Fibroblast of lung (primary cell): ENCODE data around the gene LSAMP. TPM values are rescaled to one million over a fixed set of nuclear protein-coding genes. Genes with fewer than 3 reads are reported as not detected.
A peak's percentile ranks its signal among the peaks of the same experiment; 100 is the strongest.

ENCODE experiments used
- DNase-seq, 2 donors: peaks; one replicate each; pipeline versions ENCODE4 v3.0.0 to v3.0.0-alpha.2; 2010; ENCODE audit warnings: low read depth in 2 of 2
- H2AFZ ChIP-seq: 2 replicates; pipeline ENCODE4 v1.5.1; 2012; ENCODE audit warnings: low read length, control low read depth, inconsistent platforms
- H3K27ac ChIP-seq: 2 replicates; pipeline ENCODE4 v1.5.1; 2011; ENCODE audit warnings: low read length, control low read depth; ENCODE audit not compliant: insufficient read depth
- H3K27me3 ChIP-seq: 2 replicates; pipeline ENCODE4 v1.5.1; 2011; ENCODE audit warnings: mild to moderate bottlenecking, low read length; ENCODE audit not compliant: control insufficient read depth, insufficient read depth
- H3K36me3 ChIP-seq: 2 replicates; pipeline ENCODE4 v1.5.1; 2011; ENCODE audit warnings: low read length; ENCODE audit not compliant: control insufficient read depth, insufficient read depth
- H3K4me1 ChIP-seq: 2 replicates; pipeline ENCODE4 v1.5.1; 2011; ENCODE audit warnings: low read length; ENCODE audit not compliant: control insufficient read depth, insufficient read depth; ENCODE audit errors: extremely low read depth
- H3K4me2 ChIP-seq: 2 replicates; pipeline ENCODE4 v1.5.1; 2011; ENCODE audit warnings: low read length, control low read depth; ENCODE audit not compliant: insufficient read depth; ENCODE audit errors: extremely low read depth
- H3K4me3 ChIP-seq, 4 experiments: fragments of 200-600 bp in 1 of 4; sonication (generic) in 1 of 4; replicated peaks in 1 of 4; 2 replicates each; pipeline ENCODE4 v1.5.1; 2011 to 2016; ENCODE audit warnings: low read length in 4 of 4, low read depth in 3 of 4, mild to moderate bottlenecking in 3 of 4, control low read depth in 2 of 4, inconsistent platforms in 1 of 4, mixed read lengths in 1 of 4; ENCODE audit not compliant: insufficient read depth in 1 of 4; ENCODE audit errors: control extremely low read depth in 1 of 4
- H3K79me2 ChIP-seq: 2 replicates; pipeline ENCODE4 v1.5.1; 2012; ENCODE audit warnings: mild to moderate bottlenecking, low read length, inconsistent platforms; ENCODE audit not compliant: control insufficient read depth, insufficient read depth
- H3K9ac ChIP-seq: 2 replicates; pipeline ENCODE4 v1.5.1; 2011; ENCODE audit warnings: mild to moderate bottlenecking, low read length, control low read depth; ENCODE audit not compliant: insufficient read depth
- H3K9me3 ChIP-seq: 2 replicates; pipeline ENCODE4 v1.5.1; 2012; ENCODE audit warnings: low read depth, low read length; ENCODE audit not compliant: control insufficient read depth, insufficient read depth
- H4K20me1 ChIP-seq: 2 replicates; pipeline ENCODE4 v1.5.1; 2011; ENCODE audit warnings: low read length; ENCODE audit not compliant: control insufficient read depth, insufficient read depth; ENCODE audit errors: extremely low read depth
- CTCF ChIP-seq, 2 donors: IDR thresholded peaks in 1 of 2; conservative IDR thresholded peaks in 1 of 2; 1 replicate in 1 of 2; 2 replicates in 1 of 2; pipeline ENCODE4 v1.5.1; 2011 to 2012; ENCODE audit warnings: low read length in 2 of 2, control low read depth in 1 of 2, inconsistent platforms in 1 of 2, low read depth in 1 of 2, mild to moderate bottlenecking in 1 of 2
- EZH2 ChIP-seq: IDR thresholded peaks from 2 replicates; pipeline ENCODE4 v1.5.1; 2012; ENCODE audit warnings: low read length, control low read depth, mild to moderate bottlenecking; ENCODE audit errors: missing control alignments
- polyA plus RNA-seq, 2 donors: library from polyadenylated mRNA; depleted of rRNA in 1 of 2; stranded (reverse) in 1 of 2; unstranded in 1 of 2; fragments of >200 nt; gene quantifications; 2 replicates each; pipeline ENCODE4 v1.2.1, GENCODE V29; 2011 to 2012; ENCODE audit warnings: missing spikeins in 1 of 2
- total RNA-seq: library from RNA; depleted of rRNA; stranded (reverse); fragments of >200 nt; gene quantifications from 2 replicates; pipeline ENCODE4 v1.2.1, GENCODE V29; 2014

LSAMP gene
- total and polyA plus RNA-seq, 2 donors (not counting 1 experiment from before 2014, with no cell fraction given), result 4.8 to 5.9 TPM

- peak overlapping the region; percentile 4 for H3K27ac ChIP-seq
- no peaks in the 10 kb centered on the region for H4K20me1 ChIP-seq
- no peak for TF ChIP-seq CTCF (conservative IDR thresholded peaks at IDR 0.05 in 1 of 2, IDR thresholded peaks at IDR 0.05 in 1 of 2; ENCODE audit: low read depth in 1 of 2, low read length in 2 of 2)
- no peak for TF ChIP-seq EZH2
- peak; percentile 62 to 86 for DNase-seq
- H3K79me2 ChIP-seq, result no peaks in the 10 kb centered on the region
- no peak overlapping the region for H3K9ac ChIP-seq
- H3K36me3 ChIP-seq, result no peaks in the 10 kb centered on the region
- no peaks in the 10 kb centered on the region for H3K9me3 ChIP-seq
- peaks cover 4% of the 10 kb centered on the region for H3K4me1 ChIP-seq
- no peak overlapping the region for H2AFZ ChIP-seq
- no peaks in the 10 kb centered on the region for H3K27me3 ChIP-seq
- no peak overlapping the region for H3K4me3 ChIP-seq
- H3K4me2 ChIP-seq, result no peak overlapping the region
Measured at GRCh38 chr3:115766587-115767482, 678.5 kb downstream of the LSAMP start.

- Histone ChIP-seq H3K27ac (no peak overlapping the region), H3K9me3 (no peaks in the 10 kb centered on the region), H3K4me1 (peaks cover 3% of the 10 kb centered on the region), H3K36me3 (no peaks in the 10 kb centered on the region), H2AFZ (no peak overlapping the region), H3K9ac (no peak overlapping the region), H4K20me1 (no peaks in the 10 kb centered on the region), H3K4me3 (no peak overlapping the region), H3K79me2 (no peaks in the 10 kb centered on the region), H3K27me3 (no peaks in the 10 kb centered on the region), H3K4me2 (no peak overlapping the region)
- no peak for DNase-seq
- no peak for TF ChIP-seq EZH2
- TF ChIP-seq CTCF (conservative IDR thresholded peaks at IDR 0.05 in 1 of 2, IDR thresholded peaks at IDR 0.05 in 1 of 2; ENCODE audit: low read depth in 1 of 2, low read length in 2 of 2), result no peak
Measured at GRCh38 chr3:115761927-115762305, 683.4 kb downstream of the LSAMP start.

- Histone ChIP-seq H3K4me3 (no peak overlapping the region), H3K9ac (no peak overlapping the region), H3K79me2 (no peaks in the 10 kb centered on the region), H3K9me3 (no peaks in the 10 kb centered on the region), H3K27ac (no peak overlapping the region), H3K36me3 (no peaks in the 10 kb centered on the region), H3K4me2 (no peak overlapping the region), H3K27me3 (no peaks in the 10 kb centered on the region), H2AFZ (no peak overlapping the region), H3K4me1 (no peaks in the 10 kb centered on the region), H4K20me1 (no peaks in the 10 kb centered on the region)
- TF ChIP-seq EZH2 (no peak), CTCF (conservative IDR thresholded peaks at IDR 0.05 in 1 of 2, IDR thresholded peaks at IDR 0.05 in 1 of 2; ENCODE audit: low read depth in 1 of 2, low read length in 2 of 2) (no peak)
- DNase-seq, result no peak
Measured at GRCh38 chr3:115760716-115761115, 684.6 kb downstream of the LSAMP start.
